HFFc6 (cell line): Measurements from ENCODE around the gene FLNC. TPM values are rescaled to one million over a fixed set of nuclear protein-coding genes. Genes with fewer than 3 reads are reported as not detected.

Experiments used
- DNase-seq: peaks from one replicate; pipeline ENCODE4 v3.0.0-alpha.2; 2018
- H3K27ac Mint-ChIP-seq: 2 replicates; pipeline ENCODE4 v1.8.0; 2020; ENCODE audit warnings: mild to moderate bottlenecking, mixed read lengths
- H3K27me3 Mint-ChIP-seq: 2 replicates; pipeline ENCODE4 v1.8.0; 2021; ENCODE audit warnings: mild to moderate bottlenecking, moderate library complexity, mixed read lengths; ENCODE audit not compliant: insufficient read depth
- H3K36me3 Mint-ChIP-seq: 2 replicates; pipeline ENCODE4 v1.8.0; 2021; ENCODE audit warnings: low read depth, mixed read lengths
- H3K4me1 Mint-ChIP-seq: 2 replicates; pipeline ENCODE4 v1.8.0; 2020; ENCODE audit warnings: low read depth, mixed read lengths
- H3K4me3 Mint-ChIP-seq: 2 replicates; pipeline ENCODE4 v1.8.0; 2020; ENCODE audit warnings: mild to moderate bottlenecking, moderate library complexity, mixed read lengths
- H3K9me3 Mint-ChIP-seq: 2 replicates; pipeline ENCODE4 v1.8.0; 2020; ENCODE audit warnings: mild to moderate bottlenecking, mixed read lengths
- CTCF ChIP-seq: fragments of 200-600 bp; sonication (generic); IDR thresholded peaks from 2 replicates; pipeline ENCODE4 v1.5.0; 2021; ENCODE audit warnings: antibody characterized with exemption, mild to moderate bottlenecking
- total RNA-seq, 6 experiments: library from RNA; stranded (reverse); fragmentation: NEBNext Ultra II Directional; extraction: Animal tissue kit (Norgen Biotek cat#: 25700); gene quantifications; 2 replicates in 1 of 6; 3 replicates in 5 of 6; pipeline ENCODE4 v1.2.3, GENCODE V29; 2021

Gene FLNC
- total RNA-seq, 6 experiments from 2014 or later, result 492 to 540 (median 512) TPM

- no peaks in the 10 kb centered on the region; the same call in 1 of the 2 replicates for H3K9me3 Mint-ChIP-seq
- peaks cover 51% of the 10 kb centered on the region for H3K27me3 Mint-ChIP-seq
- no peak overlapping the region for H3K27ac Mint-ChIP-seq
- H3K36me3 Mint-ChIP-seq, result peaks cover 12% of the 10 kb centered on the region
- no peak for TF ChIP-seq CTCF
- H3K4me3 Mint-ChIP-seq, result peak overlapping the region; percentile 67
- H3K4me1 Mint-ChIP-seq, result peaks cover 27% of the 10 kb centered on the region
- DNase-seq, result no peak
Measured at GRCh38 chr7:128868624-128869137, 38.5 kb downstream of the FLNC start.

GRCh38 chr7:128869138-128869943 lies 39.1 kb downstream of the FLNC start:
- DNase-seq, result no peak

GRCh38 chr7:128869944-128870285 lies 39.7 kb downstream of the FLNC start:
- H3K27ac Mint-ChIP-seq, result no peak overlapping the region
- DNase-seq, result no peak
- H3K4me1 Mint-ChIP-seq, result peaks cover 19% of the 10 kb centered on the region
- TF ChIP-seq CTCF, result no peak
- peaks cover 50% of the 10 kb centered on the region for H3K27me3 Mint-ChIP-seq
- peaks cover 10% of the 10 kb centered on the region for H3K36me3 Mint-ChIP-seq
- H3K4me3 Mint-ChIP-seq, result peak overlapping the region; percentile 65
- H3K9me3 Mint-ChIP-seq, result no peaks in the 10 kb centered on the region; the same call in 1 of the 2 replicates

More at GRCh38 chr7:128869138-128869943, 39.1 kb downstream of the FLNC start:
- H3K4me1 Mint-ChIP-seq, result peaks cover 24% of the 10 kb centered on the region
- H3K27me3 Mint-ChIP-seq, result peaks cover 51% of the 10 kb centered on the region
- no peaks in the 10 kb centered on the region; the same call in 1 of the 2 replicates for H3K9me3 Mint-ChIP-seq
- H3K4me3 Mint-ChIP-seq, result peak overlapping the region; percentile 67; the same call in 1 of the 2 replicates
- no peak overlapping the region for H3K27ac Mint-ChIP-seq
- TF ChIP-seq CTCF, result no peak; the same call in 1 of the 2 replicates
- H3K36me3 Mint-ChIP-seq, result peaks cover 12% of the 10 kb centered on the region

GRCh38 chr7:128871050-128871449 lies 40.8 kb downstream of the FLNC start:
- no peak for DNase-seq
- H3K27ac Mint-ChIP-seq, result no peak overlapping the region
- H3K4me1 Mint-ChIP-seq, result peaks cover 9% of the 10 kb centered on the region; the same call in 1 of the 2 replicates
- H3K9me3 Mint-ChIP-seq, result no peaks in the 10 kb centered on the region; the same call in 1 of the 2 replicates
- no peaks in the 10 kb centered on the region; the same call in 1 of the 2 replicates for H3K36me3 Mint-ChIP-seq
- TF ChIP-seq CTCF, result no peak
- no peak overlapping the region for H3K4me3 Mint-ChIP-seq
- peaks cover 46% of the 10 kb centered on the region for H3K27me3 Mint-ChIP-seq

GRCh38 chr7:128872394-128872824 lies 42.2 kb downstream of the FLNC start:
- no peak overlapping the region for H3K4me3 Mint-ChIP-seq
- H3K9me3 Mint-ChIP-seq, result no peaks in the 10 kb centered on the region; the same call in 1 of the 2 replicates
- no peaks in the 10 kb centered on the region for H3K36me3 Mint-ChIP-seq
- H3K27ac Mint-ChIP-seq, result no peak overlapping the region
- peaks cover 45% of the 10 kb centered on the region for H3K27me3 Mint-ChIP-seq
- peak; percentile 47 for TF ChIP-seq CTCF
- H3K4me1 Mint-ChIP-seq, result peaks cover 9% of the 10 kb centered on the region; the same call in 1 of the 2 replicates
- DNase-seq, result no peak
